GM19099 (cell line): ENCODE results near the gene STK10.
A peak's percentile ranks its signal among the peaks of the same experiment; 100 is the strongest.

ENCODE experiments used
- POLR2A ChIP-seq: IDR thresholded peaks from 3 replicates; pipeline ENCODE4 v1.6.1; 2011; ENCODE audit warnings: low read depth; ENCODE audit not compliant: insufficient read length; ENCODE audit errors: extremely low read depth

The STK10 gene

DNA sequence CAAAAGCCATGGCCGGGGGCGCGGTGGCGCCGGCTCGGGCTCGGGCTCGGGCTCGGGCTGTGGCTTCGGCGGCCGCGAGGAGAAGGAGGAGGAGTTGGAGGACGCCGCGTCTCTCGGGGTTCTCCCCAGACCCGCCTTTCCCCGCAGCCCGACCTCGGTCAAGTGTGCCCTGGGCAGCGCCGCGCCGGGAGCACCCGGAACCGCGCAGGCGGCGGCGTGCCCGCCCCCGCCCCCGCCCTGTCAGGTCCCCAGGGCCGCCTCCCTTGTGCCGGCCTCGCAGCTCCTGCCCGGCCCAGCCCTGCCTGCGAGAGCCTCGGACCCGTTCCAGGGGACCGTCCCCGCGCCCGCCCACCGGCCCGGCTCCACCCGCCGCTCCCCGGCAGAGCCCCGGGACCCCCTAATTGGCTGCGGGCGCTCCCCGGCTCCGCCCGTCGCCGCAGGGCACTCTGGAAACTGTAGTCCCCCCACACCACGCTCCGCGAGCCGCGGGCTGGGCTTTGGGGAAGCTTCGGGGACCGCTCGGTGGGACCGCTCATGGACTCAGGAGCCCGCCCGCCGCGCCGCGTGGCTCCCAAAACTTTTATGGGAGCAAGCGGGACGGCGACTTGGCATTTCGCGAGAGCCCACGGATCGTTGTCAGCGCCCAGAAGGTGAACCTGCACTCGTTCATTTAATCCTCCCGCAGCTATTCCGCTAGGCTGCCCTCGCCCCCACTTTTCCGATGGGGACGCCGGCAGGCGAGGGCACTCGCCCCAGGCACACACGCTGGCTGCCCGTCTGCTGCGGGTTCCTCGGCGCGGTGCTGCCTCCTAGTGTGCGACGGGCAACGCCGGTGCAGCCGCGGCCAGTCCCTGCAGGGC lies at the start of gene STK10:
STK10 (minus strand) TSS at position 192 of the 860 bp plus-strand sequence; CDS start at position 10, 182 bp downstream.
- peak; percentile 72 for TF ChIP-seq POLR2A

DNA sequence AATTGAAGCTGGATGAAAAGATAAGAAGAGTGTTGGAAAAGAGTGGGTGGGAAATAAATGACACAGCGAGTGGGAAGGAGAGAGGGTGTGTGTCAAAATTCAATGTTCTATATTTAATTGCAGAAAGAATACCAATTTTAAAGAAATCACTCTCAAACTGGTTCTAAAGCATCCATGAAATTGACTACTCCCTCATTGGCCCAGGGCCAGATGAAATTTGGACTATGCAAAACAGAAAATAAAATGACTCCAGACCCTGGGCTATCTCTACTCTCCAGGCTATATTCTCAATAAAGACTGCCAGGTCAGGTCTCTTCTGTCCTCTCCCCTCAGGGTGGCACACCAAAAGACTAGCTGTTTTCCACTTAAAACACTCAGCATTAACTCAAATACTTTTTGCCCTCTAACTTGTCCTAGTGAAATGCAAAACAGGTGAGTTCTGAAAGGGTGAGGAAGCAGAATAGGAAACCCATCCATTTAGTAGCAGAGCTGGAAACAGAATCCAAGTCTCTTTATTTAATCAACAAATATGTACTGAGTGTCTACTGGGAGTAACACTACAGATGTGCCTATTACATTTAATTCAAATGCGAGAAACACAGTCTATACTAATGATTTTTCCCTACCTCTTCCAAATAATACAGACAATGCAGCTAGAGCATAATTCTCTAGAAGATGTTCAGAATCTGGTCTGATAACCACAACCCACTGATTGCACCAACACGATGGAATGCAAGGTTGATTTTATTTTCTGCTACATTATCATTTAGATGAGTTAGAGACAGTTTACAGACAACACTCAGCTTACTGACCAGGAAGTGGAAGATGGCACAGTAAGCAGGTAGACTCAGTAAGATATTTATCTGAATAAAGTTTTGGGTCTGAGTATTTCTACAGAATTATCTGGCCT lies 48.1 kb upstream of the STK10 start:
- no peak for TF ChIP-seq POLR2A

DNA sequence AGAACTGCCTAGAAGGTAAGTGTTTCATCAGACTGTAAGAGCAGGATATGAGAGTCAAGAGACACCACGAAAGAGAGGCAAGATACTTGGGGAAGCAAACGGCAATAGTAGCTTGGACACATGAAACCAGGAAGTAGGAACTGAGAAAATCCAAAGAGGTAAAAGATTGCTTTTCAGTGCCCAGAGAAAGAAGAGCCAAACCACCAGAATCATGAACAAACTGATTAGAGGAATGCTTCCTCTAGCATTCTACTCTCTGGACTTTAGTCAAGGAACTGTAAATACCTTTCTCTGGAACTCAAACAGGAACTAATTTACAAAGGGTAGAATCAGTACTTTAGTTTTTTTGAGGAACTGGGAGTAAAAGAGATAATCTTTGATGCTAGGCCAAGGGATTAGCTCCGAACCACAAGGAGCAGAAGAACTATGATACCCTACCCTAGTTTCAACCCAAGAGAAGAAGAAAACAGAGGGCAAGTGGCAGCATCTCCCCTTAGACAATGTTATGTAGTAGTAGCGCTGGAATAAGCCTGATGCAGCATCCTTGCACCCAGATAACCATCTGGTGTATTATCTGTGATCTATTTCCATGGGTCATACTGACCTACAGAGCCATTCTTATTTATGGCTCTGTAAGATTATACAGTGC lies 47.2 kb upstream of the STK10 start:
- no peak for TF ChIP-seq POLR2A

DNA sequence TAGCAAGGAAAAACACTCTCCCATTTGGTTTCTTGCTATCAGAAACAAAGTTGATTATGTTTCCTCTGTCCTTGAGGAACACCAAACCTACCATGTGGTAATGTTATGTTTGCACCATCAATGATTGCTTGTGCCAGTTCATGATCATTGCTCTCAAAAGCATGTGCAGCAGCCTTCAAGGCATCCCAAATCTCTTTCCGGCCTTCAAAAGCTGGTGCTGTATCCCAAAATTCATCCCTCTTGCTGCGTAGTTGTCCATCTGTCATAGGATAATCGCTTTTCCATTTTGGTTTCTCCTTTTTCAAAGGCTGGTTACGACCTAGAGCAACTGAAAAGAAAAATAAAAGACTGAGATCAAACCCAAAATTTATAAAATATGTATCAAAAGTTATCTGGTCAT lies 46.0 kb upstream of the STK10 start:
- TF ChIP-seq POLR2A = no peak

DNA sequence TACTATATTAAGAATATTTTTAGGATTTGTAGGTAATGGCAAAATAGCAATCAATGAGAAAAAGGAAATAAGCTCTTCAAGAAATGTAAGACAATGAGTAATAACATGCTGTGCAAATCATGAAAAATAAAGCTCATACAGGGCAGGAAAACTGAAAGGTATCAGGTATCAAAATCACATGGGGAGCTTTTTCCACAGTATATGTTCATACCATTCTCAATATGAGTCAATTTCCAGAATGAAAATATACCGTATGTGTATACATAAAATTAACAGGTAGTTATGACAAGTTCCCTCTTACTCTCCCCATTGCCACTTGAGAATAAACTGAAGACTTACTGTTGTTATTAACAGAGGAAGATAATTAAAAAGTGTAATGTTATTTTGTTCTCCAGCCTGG lies 41.9 kb upstream of the STK10 start:
- no peak for TF ChIP-seq POLR2A

DNA sequence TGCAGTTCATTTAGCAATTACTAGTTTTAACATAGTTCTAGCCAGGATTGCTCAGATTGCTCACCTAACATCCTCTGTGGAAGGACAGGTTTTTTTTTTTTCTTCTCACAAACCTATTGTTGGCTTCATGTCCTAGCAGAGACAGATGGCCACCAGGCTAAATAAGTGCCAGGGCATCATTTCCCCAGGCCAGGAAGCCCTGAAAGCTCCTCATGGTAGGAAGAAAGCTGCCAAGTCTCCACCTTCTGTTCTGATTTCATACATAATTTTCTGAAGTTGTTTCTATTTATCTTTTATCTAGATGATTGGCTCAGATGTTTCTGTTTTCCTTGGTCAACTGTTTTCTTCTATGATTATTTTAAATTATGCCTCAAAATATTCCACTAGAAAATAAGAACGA lies 37.0 kb upstream of the STK10 start:
- TF ChIP-seq POLR2A = no peak

DNA sequence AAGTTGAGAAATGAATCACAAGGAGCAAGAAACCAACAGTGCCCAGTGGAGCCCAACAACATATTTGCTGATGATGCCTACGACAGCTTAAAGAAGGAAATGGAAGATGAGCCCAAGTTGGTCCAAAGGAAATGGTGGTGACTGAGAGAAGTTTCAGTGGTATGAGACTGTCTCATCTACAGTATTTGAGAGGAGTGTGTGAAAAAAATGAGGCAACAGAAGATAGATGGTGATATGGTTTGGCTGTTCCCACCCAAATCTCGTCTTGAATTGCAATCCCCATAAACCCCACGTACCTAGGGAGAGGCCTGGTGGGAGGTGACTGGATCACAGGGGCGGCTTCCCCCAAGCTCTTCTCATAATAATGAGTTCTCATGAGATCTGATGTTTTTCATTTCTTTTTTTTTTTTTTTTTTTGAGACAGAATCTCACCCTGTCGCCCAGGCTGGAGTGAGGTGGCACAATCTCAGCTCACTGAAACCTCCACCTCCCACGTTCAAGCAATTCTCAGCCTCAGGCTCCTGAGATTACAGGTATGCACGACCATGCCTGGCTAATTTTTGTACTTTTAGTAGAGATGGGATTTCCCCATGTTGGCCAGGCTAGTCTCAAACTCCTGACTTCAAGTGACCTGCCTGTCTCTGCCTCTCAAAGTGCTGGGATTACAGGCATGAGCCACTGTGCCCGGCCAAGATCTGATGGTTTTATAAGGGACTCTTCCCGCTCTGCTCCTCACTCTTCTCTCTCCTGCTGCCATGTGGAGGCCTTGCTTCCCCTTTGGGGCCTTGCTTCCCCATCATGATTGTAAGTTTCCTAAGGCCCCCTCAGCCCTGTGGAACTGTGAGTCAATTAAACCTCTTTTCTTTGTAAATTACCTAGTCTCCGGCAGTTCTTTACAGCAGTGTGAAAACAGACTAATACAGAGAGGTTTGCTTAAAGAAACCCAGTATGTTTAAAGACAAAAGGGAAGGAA lies 36.2 kb upstream of the STK10 start:
- no peak for TF ChIP-seq POLR2A

DNA sequence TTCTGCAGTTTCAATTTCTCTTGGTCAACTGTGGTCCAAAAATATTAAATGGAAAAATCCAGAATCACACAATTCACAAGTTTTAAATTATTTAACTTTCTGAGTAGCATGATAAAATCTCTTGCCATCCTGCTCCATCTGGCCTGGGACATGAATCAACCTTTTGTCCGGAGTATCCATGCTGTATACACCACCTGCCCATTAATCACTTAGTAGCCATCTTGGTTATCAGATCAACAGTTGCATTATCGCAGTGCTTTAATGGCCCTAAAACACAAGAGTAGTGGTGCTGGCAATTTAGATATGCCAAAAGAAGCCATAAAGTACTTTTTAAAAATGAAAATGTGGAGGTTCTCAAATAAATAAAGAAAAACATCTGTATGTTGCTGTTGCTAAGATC lies 31.3 kb upstream of the STK10 start:
- TF ChIP-seq POLR2A = no peak

DNA sequence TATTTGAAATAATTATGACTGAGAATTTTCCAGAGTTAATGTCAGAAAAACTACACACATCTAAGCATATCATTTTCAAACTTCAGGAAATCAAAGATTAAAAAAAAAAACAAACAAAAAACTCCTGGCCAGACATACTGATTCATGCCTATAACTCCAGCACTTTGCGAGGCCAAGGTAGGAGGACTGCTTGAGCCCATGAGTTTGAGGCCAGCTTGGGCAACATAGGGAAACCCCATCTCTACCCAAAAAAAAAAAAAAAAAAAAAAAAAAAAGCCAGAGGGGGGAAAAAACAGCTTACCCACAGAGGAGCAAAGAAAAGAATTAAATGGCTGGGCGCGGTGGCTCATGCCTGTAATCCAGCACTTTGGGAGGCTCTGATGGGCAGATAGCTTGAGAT lies 28.3 kb upstream of the STK10 start:
- no peak for TF ChIP-seq POLR2A

DNA sequence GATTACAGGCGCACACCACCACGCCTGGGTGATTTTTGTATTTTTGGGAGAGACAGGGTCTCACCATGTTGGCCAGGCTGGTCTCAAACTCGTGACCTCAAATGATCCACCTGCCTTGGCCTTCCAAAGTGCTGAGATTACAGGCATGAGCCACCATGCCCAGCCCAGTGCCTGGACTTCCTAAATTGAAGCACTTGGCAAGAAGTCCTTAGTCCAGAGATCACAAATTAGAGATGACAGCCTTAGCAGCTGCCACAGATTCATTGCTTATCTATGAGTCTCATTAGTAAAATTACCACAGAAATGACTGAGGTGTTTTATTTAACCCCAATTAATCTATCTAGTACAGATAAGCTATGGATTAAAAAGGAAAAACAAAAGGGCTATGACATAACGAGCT lies 25.1 kb upstream of the STK10 start:
- no peak for TF ChIP-seq POLR2A

DNA sequence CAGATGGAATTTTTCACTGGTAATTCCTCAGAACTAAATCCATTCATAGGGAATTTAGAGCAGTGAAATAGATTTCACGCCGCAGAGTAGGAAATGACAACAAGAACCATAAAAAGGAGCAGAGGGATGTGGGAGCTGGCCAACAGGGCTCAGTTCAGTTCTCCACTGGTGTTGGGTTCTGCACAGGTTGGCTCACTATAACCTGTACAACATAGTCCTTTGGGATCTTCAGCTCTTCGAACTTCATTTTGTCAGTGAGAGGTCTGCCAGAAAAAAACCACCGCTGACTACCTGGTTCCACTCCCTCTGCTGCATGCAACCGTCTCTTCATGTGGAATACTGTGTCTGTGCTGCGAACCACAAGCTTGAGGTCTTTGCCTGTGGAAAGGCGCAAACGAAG lies 23.7 kb upstream of the STK10 start:
- no peak for TF ChIP-seq POLR2A

DNA sequence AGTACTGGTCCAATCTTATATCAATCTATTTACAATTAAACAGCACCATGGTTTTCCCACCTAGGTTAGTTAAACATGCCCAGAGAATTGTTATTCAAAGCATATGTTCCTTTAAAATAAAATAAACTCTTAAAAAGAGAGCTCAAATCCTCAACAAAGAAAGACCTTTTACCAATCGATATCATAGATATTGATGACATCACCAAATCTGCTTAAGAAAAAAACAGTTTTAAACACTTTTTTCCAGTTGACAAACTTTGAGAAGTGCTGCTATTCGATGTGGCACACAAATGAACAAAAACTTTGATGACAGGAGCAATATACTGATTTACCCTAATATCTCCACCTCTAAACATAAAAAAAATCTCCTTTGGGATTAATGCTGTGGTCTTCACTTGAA lies 21.7 kb upstream of the STK10 start:
- no peak for TF ChIP-seq POLR2A

DNA sequence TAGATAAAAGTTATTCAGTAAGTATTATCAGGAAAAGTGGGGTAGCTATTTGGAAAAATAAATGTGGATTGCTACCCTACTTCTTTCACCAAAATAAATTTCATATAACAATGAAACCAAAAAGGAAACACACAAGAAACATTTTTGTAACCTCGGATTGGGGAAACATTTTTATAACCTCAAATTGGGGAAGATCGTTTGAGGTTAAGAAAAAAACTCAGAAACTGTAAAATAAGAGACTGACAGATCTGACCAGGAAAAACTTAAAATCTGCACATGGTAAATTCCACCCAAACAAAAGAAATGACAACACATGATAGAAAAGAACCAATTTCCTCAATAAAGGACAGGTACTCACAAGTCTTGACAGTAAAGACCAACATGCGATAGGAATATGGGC lies 19.5 kb upstream of the STK10 start:
- TF ChIP-seq POLR2A = no peak

DNA sequence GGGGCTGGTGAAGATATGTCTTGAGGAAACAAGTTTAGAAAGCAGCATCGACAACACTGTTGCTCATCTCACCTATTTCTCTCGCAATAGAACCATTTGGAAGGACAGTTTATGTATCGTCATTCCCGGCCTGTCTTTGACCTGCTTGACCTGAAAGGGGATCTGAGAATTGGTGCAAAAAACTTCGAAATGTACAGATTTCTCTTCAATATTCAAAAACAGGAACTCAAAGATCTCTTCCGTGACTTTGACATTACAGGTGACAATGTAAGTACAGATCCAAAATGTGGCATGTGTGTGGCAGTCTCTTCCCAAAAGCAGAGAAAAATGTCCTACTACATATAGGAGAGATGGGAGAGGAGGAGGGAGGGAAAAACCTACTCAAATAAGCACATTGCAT lies 12.5 kb upstream of the STK10 start:
- no peak for TF ChIP-seq POLR2A
